ENCODE measurements around the gene BNC2.

DNA sequence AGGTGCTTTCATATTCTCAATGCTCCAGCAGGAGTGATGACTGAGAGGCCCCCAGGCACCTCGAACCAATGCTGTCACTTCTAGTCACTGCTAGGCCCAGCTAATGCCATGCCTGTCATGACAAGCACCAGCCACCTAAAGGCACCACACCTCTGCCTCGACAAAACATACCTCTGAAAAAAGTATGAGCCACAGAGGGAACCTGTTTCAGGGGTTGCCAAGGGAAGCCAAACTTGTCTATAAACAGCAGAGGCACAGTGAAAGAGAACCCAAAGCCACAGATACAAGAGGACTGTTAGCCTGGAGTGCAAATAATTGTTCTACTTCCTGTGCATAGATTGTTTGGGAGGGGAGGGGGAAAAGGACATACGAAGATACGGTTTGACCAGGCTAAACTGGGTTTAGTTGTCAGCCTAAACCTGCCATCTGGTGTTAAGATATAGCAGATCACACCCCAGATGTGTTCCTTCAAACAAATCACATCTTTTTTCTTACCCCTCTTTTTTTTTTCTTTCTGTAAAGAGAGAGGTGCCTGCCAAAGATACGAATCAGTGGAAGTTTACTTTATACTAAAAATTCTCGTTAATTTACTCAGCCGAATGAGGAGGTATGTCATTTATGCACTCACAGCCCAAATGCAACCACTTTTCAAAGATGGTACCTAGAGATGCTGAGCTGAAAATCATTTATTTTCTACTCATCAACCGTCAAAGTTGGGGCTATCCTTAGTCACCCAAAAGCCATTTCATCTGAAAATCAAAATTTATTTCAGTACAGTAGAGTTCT lies 45.7 kb downstream of the BNC2 start:
- TF ChIP-seq, protein P1, sequence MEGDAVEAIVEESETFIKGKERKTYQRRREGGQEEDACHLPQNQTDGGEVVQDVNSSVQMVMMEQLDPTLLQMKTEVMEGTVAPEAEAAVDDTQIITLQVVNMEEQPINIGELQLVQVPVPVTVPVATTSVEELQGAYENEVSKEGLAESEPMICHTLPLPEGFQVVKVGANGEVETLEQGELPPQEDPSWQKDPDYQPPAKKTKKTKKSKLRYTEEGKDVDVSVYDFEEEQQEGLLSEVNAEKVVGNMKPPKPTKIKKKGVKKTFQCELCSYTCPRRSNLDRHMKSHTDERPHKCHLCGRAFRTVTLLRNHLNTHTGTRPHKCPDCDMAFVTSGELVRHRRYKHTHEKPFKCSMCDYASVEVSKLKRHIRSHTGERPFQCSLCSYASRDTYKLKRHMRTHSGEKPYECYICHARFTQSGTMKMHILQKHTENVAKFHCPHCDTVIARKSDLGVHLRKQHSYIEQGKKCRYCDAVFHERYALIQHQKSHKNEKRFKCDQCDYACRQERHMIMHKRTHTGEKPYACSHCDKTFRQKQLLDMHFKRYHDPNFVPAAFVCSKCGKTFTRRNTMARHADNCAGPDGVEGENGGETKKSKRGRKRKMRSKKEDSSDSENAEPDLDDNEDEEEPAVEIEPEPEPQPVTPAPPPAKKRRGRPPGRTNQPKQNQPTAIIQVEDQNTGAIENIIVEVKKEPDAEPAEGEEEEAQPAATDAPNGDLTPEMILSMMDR (IDR thresholded peaks at IDR 0.05), result no peak
- TF ChIP-seq POLR2A (IDR thresholded peaks at IDR 0.05), result no peak
